Stromal cell of bone marrow (primary cell): ENCODE results near the gene PTPRG.

Experiments used
- DNase-seq: peaks from one replicate; pipeline ENCODE4 v3.0.0-alpha.2; 2012; ENCODE audit warnings: low read depth

Gene PTPRG

GRCh38 chr3:61965770-61966131 lies 404.4 kb downstream of the PTPRG start:
- DNase-seq, result no peak

- DNase-seq, result no peak
Observed at GRCh38 chr3:61966200-61966599, 404.8 kb downstream of the PTPRG start.

- no peak for DNase-seq
Observed at GRCh38 chr3:61967019-61967418, 405.6 kb downstream of the PTPRG start.

DNA sequence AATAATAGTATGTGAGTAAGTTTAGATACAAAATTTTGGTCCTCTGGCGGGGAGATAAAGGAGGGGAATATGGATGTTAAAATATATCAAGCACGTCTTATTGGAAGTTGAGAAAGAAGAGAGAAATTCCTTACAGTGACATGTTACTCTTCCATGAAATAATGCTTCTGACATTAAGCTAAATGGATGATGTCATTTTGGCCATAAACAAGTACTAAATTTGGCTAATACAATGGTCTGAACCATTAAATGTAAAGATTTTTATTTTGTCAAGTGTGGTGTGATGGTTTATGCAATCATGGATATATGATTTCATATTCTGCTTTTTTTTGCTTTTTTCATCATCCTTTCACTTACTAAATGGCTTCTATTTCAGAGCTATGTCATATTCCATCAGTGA lies 406.6 kb downstream of the PTPRG start:
- DNase-seq, result no peak

DNA sequence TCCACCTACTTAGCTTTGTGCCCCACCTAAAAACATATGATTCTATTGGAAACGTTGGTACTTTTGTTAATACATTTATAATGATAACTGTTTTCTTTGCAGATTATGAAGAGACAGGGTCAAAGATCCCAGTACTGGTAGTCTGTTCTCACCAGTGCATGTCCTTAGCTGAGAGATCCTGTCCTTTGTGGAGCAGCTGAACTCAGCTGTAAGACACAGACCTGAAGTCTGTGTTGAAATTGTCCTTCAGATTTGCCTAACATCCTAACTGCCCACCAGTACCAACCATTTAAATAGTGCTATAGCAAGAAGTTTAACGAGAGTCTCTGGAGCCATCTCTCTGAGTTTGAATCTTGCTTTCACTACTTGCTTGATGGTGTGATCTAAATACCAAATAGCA lies 413.3 kb downstream of the PTPRG start:
- no peak for DNase-seq

DNA sequence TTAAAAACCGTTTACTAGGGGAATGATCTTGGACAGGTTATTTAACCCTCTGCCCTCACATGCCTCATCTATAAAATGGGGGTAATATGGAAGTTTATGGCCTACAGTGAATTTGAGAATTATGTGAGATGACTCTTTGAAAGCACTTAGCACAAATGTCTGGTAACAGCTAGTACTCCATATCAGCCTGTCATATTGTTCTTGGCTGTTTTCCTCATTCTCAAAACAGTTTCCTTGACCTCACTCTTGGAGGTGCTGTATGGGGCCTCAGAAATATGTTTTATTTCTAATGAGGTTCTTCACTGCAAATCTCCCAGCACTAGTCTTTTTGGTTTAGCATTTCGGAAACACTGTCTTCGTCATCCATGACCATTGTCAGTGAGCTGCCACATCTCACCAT lies 413.8 kb downstream of the PTPRG start:
- no peak for DNase-seq

DNA sequence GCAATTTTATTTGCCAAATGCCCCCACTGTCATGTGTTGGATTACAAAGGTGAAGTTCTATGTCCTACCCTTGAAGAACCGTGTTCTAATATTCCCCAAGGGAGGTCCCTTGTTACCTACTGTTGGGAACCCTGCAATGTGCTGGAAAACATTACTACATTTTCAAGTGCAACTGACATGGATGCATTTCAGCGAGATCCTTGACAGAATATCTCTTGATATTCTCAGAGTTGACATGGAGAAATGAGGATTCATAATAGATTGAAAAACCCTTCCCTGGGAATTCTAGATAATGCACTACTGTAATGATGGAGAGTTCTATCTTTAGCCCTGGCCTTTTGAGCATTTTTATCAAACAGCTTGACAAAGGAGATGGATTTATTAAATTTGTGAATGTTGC lies 414.6 kb downstream of the PTPRG start:
- no peak for DNase-seq

DNA sequence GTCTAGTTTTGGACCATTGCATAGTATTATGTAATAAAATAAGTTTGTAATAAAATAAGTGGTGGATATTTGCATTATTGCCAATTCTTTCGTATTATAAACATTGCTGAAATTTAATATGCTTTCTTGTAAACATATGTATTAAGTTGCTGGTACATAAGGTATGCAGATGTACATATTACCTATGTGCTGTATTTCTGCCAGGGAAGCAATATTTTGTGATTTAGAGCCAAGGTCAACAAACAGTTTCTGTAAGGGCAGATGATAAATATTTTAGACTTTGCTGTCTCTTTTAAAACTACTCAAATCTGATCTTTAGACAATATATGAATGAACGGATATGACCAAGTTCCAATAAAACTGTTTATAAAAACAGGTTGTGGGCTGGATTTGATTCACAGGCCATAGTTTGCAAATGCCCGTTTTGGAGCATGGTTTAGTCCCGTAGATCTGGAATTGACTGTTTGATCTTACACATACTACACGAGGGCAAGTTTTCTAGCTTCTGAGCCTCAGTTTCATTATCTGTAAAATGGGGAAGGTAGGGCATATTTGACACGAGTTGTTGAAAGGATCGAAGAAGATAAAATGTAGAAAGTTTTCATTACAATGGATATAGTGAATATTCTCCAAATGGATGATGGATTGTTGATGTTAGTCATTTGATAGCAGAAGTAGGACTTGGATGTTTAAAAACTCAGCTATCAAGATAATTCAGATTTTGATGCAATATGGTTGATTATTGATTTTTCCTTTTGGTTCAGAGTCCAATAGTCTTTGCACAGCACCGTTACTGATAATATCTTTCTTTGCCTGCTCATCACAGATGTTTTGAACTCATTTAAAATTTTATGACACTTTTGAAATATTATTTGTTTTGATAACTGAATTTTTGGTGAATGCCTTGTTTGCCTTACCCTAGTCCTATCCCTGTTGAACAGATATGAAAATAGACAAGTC lies 417.4 kb downstream of the PTPRG start:
- no peak for DNase-seq

GRCh38 chr3:61979638-61980037 lies 418.3 kb downstream of the PTPRG start:
- DNase-seq, result no peak

- DNase-seq, result no peak
Observed at GRCh38 chr3:61980041-61980440, 418.7 kb downstream of the PTPRG start.

- no peak for DNase-seq
Observed at GRCh38 chr3:61981060-61981459, 419.7 kb downstream of the PTPRG start.

DNA sequence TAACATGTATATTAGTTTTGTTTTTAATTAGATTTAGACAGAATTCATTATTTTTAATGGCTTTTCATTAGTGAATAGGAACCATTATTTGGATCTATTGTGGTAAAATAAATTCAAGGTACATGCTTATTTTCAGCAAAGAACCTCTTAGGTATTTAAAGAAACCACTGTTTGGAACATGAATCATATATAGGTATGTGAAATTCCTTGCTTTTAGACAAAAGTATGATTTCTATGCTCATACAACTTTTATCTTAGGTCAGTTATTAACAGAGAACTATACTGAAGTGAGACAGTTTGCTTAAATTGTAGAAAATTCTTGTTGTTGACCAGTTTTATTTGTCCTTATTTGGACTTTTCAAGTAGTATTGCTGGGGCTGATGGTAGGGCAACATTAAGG lies 422.1 kb downstream of the PTPRG start:
- no peak for DNase-seq

- no peak for DNase-seq
Observed at GRCh38 chr3:61985020-61985419, 423.6 kb downstream of the PTPRG start.

GRCh38 chr3:61986473-61986872 lies 425.1 kb downstream of the PTPRG start:
- no peak for DNase-seq

GRCh38 chr3:61989681-61990080 lies 428.3 kb downstream of the PTPRG start:
- DNase-seq, result no peak

GRCh38 chr3:61990327-61991027 lies 429.1 kb downstream of the PTPRG start:
- no peak for DNase-seq

DNA sequence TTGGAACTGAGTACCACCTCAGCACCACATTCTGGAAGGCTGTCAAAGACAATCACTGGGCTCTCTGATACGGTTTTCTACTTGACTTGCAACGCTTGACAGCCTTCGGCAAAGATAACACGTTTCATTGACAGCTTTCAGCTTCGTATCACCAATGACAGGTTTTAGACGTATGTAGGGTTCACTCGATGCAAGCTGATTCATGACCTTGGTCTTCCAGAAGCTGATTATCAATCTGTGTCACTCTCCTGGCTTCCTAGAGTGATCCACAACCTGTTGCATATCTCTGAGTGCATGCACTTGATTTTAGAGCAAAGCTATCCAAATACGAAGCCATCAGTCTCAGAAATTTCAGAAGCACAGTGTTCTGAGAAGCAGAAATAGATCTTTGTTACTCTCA lies 430.3 kb downstream of the PTPRG start:
- DNase-seq, result no peak

DNA sequence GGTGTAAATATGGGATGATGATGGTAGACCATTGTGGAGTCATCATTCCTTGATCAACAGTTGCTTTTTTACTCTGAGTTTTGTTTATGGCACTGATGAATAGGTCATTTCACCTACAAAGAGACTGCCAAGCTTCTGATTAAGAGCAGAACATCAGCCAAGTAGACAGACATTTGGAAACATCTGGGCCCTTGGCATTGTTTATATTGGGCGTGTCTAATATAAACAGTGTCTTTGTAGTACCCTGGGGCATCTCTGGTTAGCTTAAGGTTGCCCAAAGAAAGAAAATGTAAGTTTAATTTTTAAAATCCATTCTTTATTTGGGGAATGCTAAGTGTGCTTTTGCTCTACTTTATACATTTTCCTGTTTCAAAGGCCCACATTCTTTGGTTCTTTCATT lies 435.0 kb downstream of the PTPRG start:
- DNase-seq, result no peak

DNA sequence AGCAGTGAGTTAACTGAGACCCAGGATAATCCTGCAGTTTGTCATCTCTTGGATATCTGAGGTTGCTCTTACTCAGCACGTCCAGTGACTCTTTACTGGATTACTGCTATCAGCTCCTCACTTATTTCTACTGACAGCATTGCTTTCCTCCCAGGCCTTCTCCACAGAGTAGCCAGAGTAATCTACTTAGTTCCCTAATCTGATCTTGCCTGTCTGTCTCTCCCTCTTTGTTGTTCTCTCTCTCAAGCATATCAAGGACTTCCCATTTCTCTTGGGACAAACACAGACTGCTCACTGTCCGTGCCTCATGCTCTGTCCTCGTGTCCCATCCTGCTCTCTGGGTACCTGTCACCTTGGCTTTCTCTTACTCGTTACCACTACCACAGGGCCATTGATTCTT lies 435.7 kb downstream of the PTPRG start:
- DNase-seq, result no peak

DNA sequence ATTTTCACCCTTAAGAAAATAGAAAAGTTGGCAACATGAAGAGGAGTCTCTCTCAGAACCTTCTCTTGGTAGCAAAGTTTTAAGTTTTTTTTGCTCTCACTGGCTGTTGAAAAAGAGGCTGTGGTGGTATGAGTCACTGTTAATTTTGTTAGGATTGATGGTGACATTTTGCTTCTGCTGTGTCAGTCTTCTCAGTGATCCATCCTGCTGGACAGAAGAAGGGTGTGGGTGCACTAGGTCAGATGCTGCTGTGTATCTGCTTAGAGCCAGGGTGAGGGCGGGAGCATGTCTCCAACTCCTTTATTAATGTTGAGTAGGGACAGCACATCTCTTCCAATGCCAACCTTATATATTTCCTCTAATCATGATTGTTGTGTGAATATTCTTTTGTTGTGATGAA lies 442.5 kb downstream of the PTPRG start:
- DNase-seq, result peak; percentile 21

DNA sequence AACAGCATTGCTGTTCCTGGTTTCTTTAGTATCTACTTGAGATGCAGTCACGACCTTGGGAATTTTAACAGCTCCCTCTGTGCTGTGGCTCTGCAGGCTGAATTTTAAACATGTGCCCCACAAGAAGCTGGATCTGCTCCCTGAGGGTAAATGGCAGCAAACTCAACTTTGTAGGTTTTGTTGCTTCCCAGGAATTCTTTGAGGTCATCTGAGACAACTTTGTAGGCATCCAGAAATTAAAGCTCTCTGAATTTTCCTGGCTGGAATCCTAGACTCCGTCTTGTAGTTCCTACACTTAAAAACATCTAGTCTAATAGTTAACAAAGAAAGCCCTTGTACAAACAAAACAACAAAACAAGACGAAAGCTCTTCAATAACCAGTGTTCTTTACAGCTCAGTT lies 445.7 kb downstream of the PTPRG start:
- peak; percentile 13 for DNase-seq

- no peak for DNase-seq
Observed at GRCh38 chr3:62010989-62011388, 449.6 kb downstream of the PTPRG start.

- DNase-seq, result peak; percentile 13
Observed at GRCh38 chr3:62011666-62012065, 450.3 kb downstream of the PTPRG start.

DNA sequence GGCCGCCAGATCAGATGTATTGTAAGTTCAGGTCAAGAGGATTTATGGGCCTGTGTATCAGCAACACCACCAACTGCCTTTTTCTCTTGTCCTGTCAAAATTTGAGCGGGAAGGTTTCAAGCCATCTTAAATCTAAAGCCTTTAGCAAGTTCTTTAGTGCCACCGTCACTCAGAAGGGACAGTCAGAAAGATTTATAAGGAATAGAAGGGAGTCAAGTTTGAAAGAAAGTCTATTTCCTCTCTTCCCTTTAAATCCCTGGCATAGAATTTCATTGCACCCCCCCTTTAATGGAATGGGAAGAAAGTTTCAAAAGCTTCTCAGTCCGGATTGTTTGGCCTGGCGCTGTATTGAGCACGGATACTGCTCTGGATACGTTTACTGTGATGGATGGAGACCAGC lies 452.6 kb downstream of the PTPRG start:
- no peak for DNase-seq
